GM12864 (cell line): ENCODE data around the gene AGPAT3.
A peak's percentile ranks its signal among the peaks of the same experiment; 100 is the strongest.
"Not testable (repeated sequence)": the region's sequence is repeated elsewhere in the genome, so short reads cannot be mapped to it uniquely, and the experiment has no call there.

Source experiments
- DNase-seq: peaks from one replicate; pipeline ENCODE4 v3.0.0-alpha.2; 2011; ENCODE audit warnings: low read depth
- H3K4me3 ChIP-seq: 2 replicates; pipeline ENCODE4 v1.5.1; 2011; ENCODE audit warnings: mild to moderate bottlenecking, low read depth, low read length, control low read depth
- CTCF ChIP-seq: IDR thresholded peaks from 2 replicates; pipeline ENCODE4 v1.5.1; 2011; ENCODE audit warnings: low read depth, mild to moderate bottlenecking, moderate library complexity, low read length, control low read depth, inconsistent platforms; ENCODE audit errors: missing control alignments

AGPAT3 gene

GRCh38 chr21:43820466-43820865 is 44.6 kb upstream of the AGPAT3 start:
- DNase-seq, result no peak
- no peak for TF ChIP-seq CTCF
- no peak overlapping the region for H3K4me3 ChIP-seq

- not testable (repeated sequence) for H3K4me3 ChIP-seq, DNase-seq
Observed at GRCh38 chr21:43822166-43822565, 42.9 kb upstream of the AGPAT3 start.

- H3K4me3 ChIP-seq, result not testable (repeated sequence)
Observed at GRCh38 chr21:43822741-43823140, 42.3 kb upstream of the AGPAT3 start.

GRCh38 chr21:43824333-43825241 is 40.4 kb upstream of the AGPAT3 start:
- H3K4me3 ChIP-seq, result no peak overlapping the region
- no peak for TF ChIP-seq CTCF
- no peak for DNase-seq

More at GRCh38 chr21:43822741-43823140, 42.3 kb upstream of the AGPAT3 start:
- not testable (repeated sequence) for DNase-seq

- no peak for DNase-seq
- no peak overlapping the region for H3K4me3 ChIP-seq
Observed at GRCh38 chr21:43825242-43825935, 39.6 kb upstream of the AGPAT3 start.

GRCh38 chr21:43825936-43826622 is 38.9 kb upstream of the AGPAT3 start:
- peak; percentile 41 for TF ChIP-seq CTCF
- no peak for DNase-seq
- H3K4me3 ChIP-seq, result no peak overlapping the region

More at GRCh38 chr21:43825242-43825935, 39.6 kb upstream of the AGPAT3 start:
- no peak for TF ChIP-seq CTCF

GRCh38 chr21:43826623-43826974 is 38.4 kb upstream of the AGPAT3 start:
- no peak overlapping the region for H3K4me3 ChIP-seq
- no peak for DNase-seq
- no peak for TF ChIP-seq CTCF
